ENCODE results near the gene RPL36. TPM values are rescaled to one million over a fixed set of nuclear protein-coding genes. Genes with fewer than 3 reads are reported as not detected.

RPL36 gene
- total and polyA plus RNA-seq, 2 of the 8 experiments (the other 6 are each of a cell fraction or from before 2014, with no cell fraction given): 951 to 1,075 TPM

DNA sequence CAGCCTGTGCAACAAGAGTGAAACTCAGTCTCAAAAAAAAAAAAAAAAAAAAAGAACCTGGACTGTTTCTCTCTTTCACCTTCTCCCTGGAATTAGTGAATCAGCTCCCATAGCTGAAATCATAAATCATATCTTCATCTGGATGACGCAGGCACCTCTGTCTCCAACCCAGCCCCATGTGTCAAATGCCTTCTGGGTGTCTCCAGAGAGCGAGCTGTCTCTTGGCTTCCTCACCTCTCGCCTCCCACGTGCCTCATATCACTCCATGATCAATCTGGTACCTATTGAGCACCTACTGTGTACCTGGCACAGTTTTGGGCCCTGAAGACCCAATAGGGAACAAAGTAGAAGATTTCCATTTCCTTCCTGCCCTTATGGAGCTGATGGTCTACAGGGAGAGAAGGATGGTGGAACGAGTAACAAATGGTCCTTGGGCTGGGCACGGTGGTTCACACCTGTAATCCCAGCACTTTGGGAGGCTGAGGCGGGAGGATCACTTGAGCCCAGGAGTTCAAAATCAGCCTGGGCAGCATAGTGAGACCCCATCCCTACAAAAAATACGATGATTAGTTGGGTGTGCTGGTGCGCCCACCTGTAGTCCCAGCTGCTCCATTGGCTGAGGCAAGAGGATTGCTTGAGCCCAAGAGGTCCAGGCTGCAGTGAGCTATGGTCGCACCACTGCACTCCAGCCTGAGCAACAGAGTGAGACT, 6.8 kb upstream of the RPL36 start:
- DNase-seq (ENCODE audit: low read depth in 1 of 2, low spot score in 2 of 2) (no peak), FAIRE-seq (no peak)
- Histone ChIP-seq H4K91ac (replicated peaks; ENCODE audit: insufficient read length, low read length) (no peak overlapping the region), H3K9me3 (ENCODE audit: insufficient read depth in 2 of 2, low read depth in 1 of 2, low read length in 1 of 2) (no peaks in the 10 kb centered on the region), H3K36me3 (ENCODE audit: control insufficient read depth in 2 of 4, insufficient read depth in 4 of 4, low read length in 3 of 4) (0 out of 8 replicates have a peak, but pooled peaks cover 0 to 2% (median 0%) of the 10 kb centered on the region in 4 experiments), H2AFZ (ENCODE audit: low read length) (no peak overlapping the region), H3K23me2 (ENCODE audit: low read depth, low read length) (peaks cover 18% of the 10 kb centered on the region; the same call in 1 of the 2 replicates), H3K4me3 (ENCODE audit: extremely low read depth in 1 of 4, insufficient read depth in 2 of 4, low read depth in 3 of 4, low read length in 4 of 4) (no peak overlapping the region), H3K79me1 (ENCODE audit: low read depth, low read length) (0 out of 2 replicates have a peak, but pooled peaks cover 3% of the 10 kb centered on the region), H3K14ac (ENCODE audit: insufficient read length) (no peak overlapping the region), H2BK20ac (ENCODE audit: low read length) (no peak overlapping the region), H4K5ac (ENCODE audit: insufficient read length, low read depth, low read length) (no peak overlapping the region), H3K79me2 (ENCODE audit: control insufficient read depth in 1 of 2, insufficient read depth in 2 of 2, low read length in 2 of 2) (no peaks in the 10 kb centered on the region), H4K8ac (ENCODE audit: extremely low read depth, insufficient read depth, low read length) (no peak overlapping the region), H2BK15ac (ENCODE audit: low read length) (no peak overlapping the region), H3K9ac (replicated peaks in 1 of 4; ENCODE audit: extremely low read depth in 1 of 4, low read depth in 3 of 4, low read length in 3 of 4) (no peak overlapping the region), H3K27me3 (replicated peaks in 1 of 4; ENCODE audit: control insufficient read depth in 3 of 4, extremely low read depth in 1 of 4, insufficient read depth in 3 of 4, low read length in 3 of 4) (no peaks in the 10 kb centered on the region), H3K23ac (ENCODE audit: insufficient read length) (no peak overlapping the region), H3K4me1 (replicated peaks in 1 of 4; ENCODE audit: control insufficient read depth in 3 of 4, insufficient read depth in 4 of 4, low read length in 3 of 4) (peaks cover 0 to 16% (median 2%) of the 10 kb centered on the region in 4 experiments; a peak in 5 of 7 replicates), H3K4ac (replicated peaks; ENCODE audit: insufficient read length, low read depth, low read length) (no peak overlapping the region), H3K56ac (replicated peaks; ENCODE audit: insufficient read length, low read depth, low read length) (no peak overlapping the region), H3K18ac (ENCODE audit: extremely low read depth, low read length) (no peak overlapping the region), H3K4me2 (ENCODE audit: insufficient read depth in 1 of 2, low read depth in 2 of 2, low read length in 2 of 2) (no peak overlapping the region), H3K27ac (ENCODE audit: low read depth, low read length) (no peak overlapping the region), H4K20me1 (replicated peaks in 1 of 2; ENCODE audit: control insufficient read depth in 1 of 2, insufficient read depth in 2 of 2, low read length in 2 of 2) (peaks cover 0 to 10% of the 10 kb centered on the region in 2 experiments), H2AK5ac (ENCODE audit: low read depth, low read length) (no peak overlapping the region), H2BK5ac (ENCODE audit: low read depth, low read length) (no peak overlapping the region), H2BK120ac (replicated peaks; ENCODE audit: low read depth, low read length) (no peak overlapping the region), H2BK12ac (ENCODE audit: low read depth, low read length) (no peak overlapping the region)
- ChIA-PET CTCF (ENCODE audit: partially characterized antibody) (no interaction called here), POLR2A (ENCODE audit: partially characterized antibody) (interaction anchor here (0.6 to 1.5 kb wide), 4 partner anchors 8 to 38 kb away, joined by 3 to 5 read pairs (median 4); partner anchors contain the start of genes CATSPERD and LONP1)
- 83% methylated on average over 10 of the region's 10 CpGs; no CpG with 5 or more reads in 1 of the 2 experiments for WGBS, 2 experiments (ENCODE audit: extremely low coverage in 1 of 2, insufficient coverage in 1 of 2, insufficient read length in 1 of 2, insufficient replicate concordance in 2 of 2, low coverage in 1 of 2, low lambda C conversion rate in 2 of 2, missing lambda C conversion rate in 1 of 2)
- TF ChIP-seq CHD2 (IDR thresholded peaks at IDR 0.05; ENCODE audit: low read length): no peak
- no peak for TF ChIP-seq CEBPB (IDR thresholded peaks at IDR 0.05; ENCODE audit: low read depth, low read length)
- TF ChIP-seq SIRT6 (IDR thresholded peaks at IDR 0.05; ENCODE audit: low read length): no peak
- no peak for TF ChIP-seq SRF (IDR thresholded peaks at IDR 0.05; ENCODE audit: low read depth, low read length)
- no peak for TF ChIP-seq TEAD4 (IDR thresholded peaks at IDR 0.05; ENCODE audit: low read depth, low read length)
- TF ChIP-seq CHD1 (IDR thresholded peaks at IDR 0.05; ENCODE audit: low read depth, low read length): no peak
